GM19351 (cell line): ENCODE data around the gene DAP.
A peak's percentile ranks its signal among the peaks of the same experiment; 100 is the strongest.
"Not testable (repeated sequence)": the region's sequence is repeated elsewhere in the genome, so short reads cannot be mapped to it uniquely, and the experiment has no call there.

Experiments used
- ATAC-seq: cut with Tn5 transposase; IDR thresholded peaks from one replicate; pipeline ENCODE4 v1.9.1; 2021; ENCODE audit warnings: mild to moderate bottlenecking, moderate library complexity; ENCODE audit not compliant: unreplicated experiment

DAP gene

GRCh38 chr5:10735569-10736276, 25.3 kb downstream of the DAP start:
- peak; percentile 63 for ATAC-seq

- no peak for ATAC-seq
Measured at GRCh38 chr5:10734832-10735523, 26.1 kb downstream of the DAP start.

- ATAC-seq: no peak
Measured at GRCh38 chr5:10734037-10734709, 26.9 kb downstream of the DAP start.

GRCh38 chr5:10733426-10733825, 27.6 kb downstream of the DAP start:
- ATAC-seq: peak; percentile 2

GRCh38 chr5:10731913-10732312, 29.1 kb downstream of the DAP start:
- ATAC-seq: no peak

- ATAC-seq: no peak
Measured at GRCh38 chr5:10730043-10730351, 31.0 kb downstream of the DAP start.

- no peak for ATAC-seq
Measured at GRCh38 chr5:10729320-10730042, 31.6 kb downstream of the DAP start.

GRCh38 chr5:10728679-10729078, 32.4 kb downstream of the DAP start:
- no peak for ATAC-seq

- no peak for ATAC-seq
Measured at GRCh38 chr5:10727861-10728260, 33.2 kb downstream of the DAP start.

GRCh38 chr5:10726913-10727517, 34.0 kb downstream of the DAP start:
- peak; percentile 90 for ATAC-seq

- peak; percentile 19 for ATAC-seq
Measured at GRCh38 chr5:10726179-10726912, 34.7 kb downstream of the DAP start.

- no peak for ATAC-seq
Measured at GRCh38 chr5:10725636-10726035, 35.4 kb downstream of the DAP start.

GRCh38 chr5:10724781-10725507, 36.1 kb downstream of the DAP start:
- no peak for ATAC-seq

GRCh38 chr5:10723514-10723913, 37.5 kb downstream of the DAP start:
- no peak for ATAC-seq

- not testable (repeated sequence) for ATAC-seq
Measured at GRCh38 chr5:10720766-10721165, 40.3 kb downstream of the DAP start.

- no peak for ATAC-seq
Measured at GRCh38 chr5:10719965-10720364, 41.1 kb downstream of the DAP start.

- ATAC-seq: not testable (repeated sequence)
Measured at GRCh38 chr5:10718617-10719016, 42.4 kb downstream of the DAP start.

- not testable (repeated sequence) for ATAC-seq
Measured at GRCh38 chr5:10716825-10717224, 44.2 kb downstream of the DAP start.

GRCh38 chr5:10715605-10716290, 45.3 kb downstream of the DAP start:
- ATAC-seq: no peak
